ACC112 (cell line): ENCODE results near the gene PRR14.
"Not testable (repeated sequence)": the region's sequence is repeated elsewhere in the genome, so short reads cannot be mapped to it uniquely, and the experiment has no call there.

Experiments used
- H2AFZ ChIP-seq: fragments of 200-600 bp; sonication (generic); one replicate; pipeline ENCODE4 v1.6.0; 2017; ENCODE audit warnings: antibody characterized with exemption, low read length; ENCODE audit not compliant: unreplicated experiment
- H3K27ac ChIP-seq: fragments of 200-600 bp; sonication (generic); 2 replicates; pipeline ENCODE4 v1.5.1; 2014; ENCODE audit warnings: low read depth, mild to moderate bottlenecking, antibody characterized with exemption, low read length, moderate library complexity
- H3K27me3 ChIP-seq: fragments of 200-600 bp; sonication (generic); 2 replicates; pipeline ENCODE4 v1.6.1; 2014; ENCODE audit warnings: mild to moderate bottlenecking, antibody characterized with exemption, low read length, moderate library complexity, mixed read lengths; ENCODE audit not compliant: insufficient read depth
- H3K36me3 ChIP-seq: fragments of 200-600 bp; sonication (generic); 2 replicates; pipeline ENCODE4 v1.6.1; 2016; ENCODE audit warnings: mild to moderate bottlenecking, antibody characterized with exemption, low read length, moderate library complexity, mixed read lengths; ENCODE audit not compliant: insufficient read depth
- H3K4me1 ChIP-seq: fragments of 200-600 bp; sonication (generic); one replicate; pipeline ENCODE4 v1.6.1; 2016; ENCODE audit warnings: low read length, mixed read lengths; ENCODE audit not compliant: insufficient read depth, unreplicated experiment, control insufficient read depth
- H3K4me3 ChIP-seq: fragments of 200-600 bp; sonication (generic); 2 replicates; pipeline ENCODE4 v1.5.1; 2014; ENCODE audit warnings: mild to moderate bottlenecking, low read depth, low read length
- H3K79me2 ChIP-seq: fragments of 200-600 bp; sonication (generic); one replicate; pipeline ENCODE4 v1.6.0; 2016; ENCODE audit warnings: low read length; ENCODE audit not compliant: control insufficient read depth, unreplicated experiment, insufficient read depth

PRR14 gene

GRCh38 chr16:30615358-30616091 is 35.2 kb upstream of the PRR14 start:
- H3K27ac ChIP-seq: no peak overlapping the region
- no peak overlapping the region for H3K4me3 ChIP-seq
- H2AFZ ChIP-seq: no peak overlapping the region
- no peaks in the 10 kb centered on the region for H3K36me3 ChIP-seq
- H3K27me3 ChIP-seq: no peaks in the 10 kb centered on the region
- H3K79me2 ChIP-seq: no peaks in the 10 kb centered on the region
- peaks cover 3% of the 10 kb centered on the region for H3K4me1 ChIP-seq

GRCh38 chr16:30619202-30619601 is 31.6 kb upstream of the PRR14 start:
- Histone ChIP-seq H3K79me2 (no peaks in the 10 kb centered on the region), H3K36me3 (no peaks in the 10 kb centered on the region), H3K27ac (no peak overlapping the region), H3K27me3 (peaks cover 9% of the 10 kb centered on the region; the same call in 1 of the 2 replicates), H2AFZ (no peak overlapping the region), H3K4me3 (no peak overlapping the region), H3K4me1 (no peaks in the 10 kb centered on the region)

GRCh38 chr16:30619638-30620037 is 31.1 kb upstream of the PRR14 start:
- Histone ChIP-seq H3K27me3 (peaks cover 9% of the 10 kb centered on the region; the same call in 1 of the 2 replicates), H3K4me3 (no peak overlapping the region), H3K36me3 (no peaks in the 10 kb centered on the region), H2AFZ (no peak overlapping the region), H3K27ac (no peak overlapping the region), H3K4me1 (no peaks in the 10 kb centered on the region), H3K79me2 (no peaks in the 10 kb centered on the region)

GRCh38 chr16:30620169-30620568 is 30.6 kb upstream of the PRR14 start:
- Histone ChIP-seq H3K36me3 (no peaks in the 10 kb centered on the region), H3K27ac (no peak overlapping the region), H3K27me3 (peaks cover 9% of the 10 kb centered on the region; the same call in 1 of the 2 replicates), H3K79me2 (no peaks in the 10 kb centered on the region), H2AFZ (no peak overlapping the region), H3K4me3 (no peak overlapping the region), H3K4me1 (no peaks in the 10 kb centered on the region)

- H2AFZ ChIP-seq: no peak overlapping the region
- no peak overlapping the region for H3K27ac ChIP-seq
Measured at GRCh38 chr16:30621765-30622164, 29.0 kb upstream of the PRR14 start.

GRCh38 chr16:30622455-30623032 is 28.2 kb upstream of the PRR14 start:
- Histone ChIP-seq H2AFZ (no peak overlapping the region), H3K79me2 (no peaks in the 10 kb centered on the region), H3K27me3 (peaks cover 9% of the 10 kb centered on the region; the same call in 1 of the 2 replicates), H3K27ac (no peak overlapping the region), H3K36me3 (no peaks in the 10 kb centered on the region), H3K4me3 (no peak overlapping the region), H3K4me1 (no peaks in the 10 kb centered on the region)

More at GRCh38 chr16:30621765-30622164, 29.0 kb upstream of the PRR14 start:
- Histone ChIP-seq H3K27me3 (peaks cover 9% of the 10 kb centered on the region; the same call in 1 of the 2 replicates), H3K4me3 (no peak overlapping the region), H3K36me3 (no peaks in the 10 kb centered on the region), H3K4me1 (no peaks in the 10 kb centered on the region), H3K79me2 (no peaks in the 10 kb centered on the region)

GRCh38 chr16:30623536-30624283 is 27.1 kb upstream of the PRR14 start:
- Histone ChIP-seq H3K27me3 (peaks cover 9% of the 10 kb centered on the region; the same call in 1 of the 2 replicates), H3K4me3 (no peak overlapping the region), H3K4me1 (no peaks in the 10 kb centered on the region), H2AFZ (no peak overlapping the region), H3K79me2 (no peaks in the 10 kb centered on the region), H3K27ac (no peak overlapping the region), H3K36me3 (no peaks in the 10 kb centered on the region)

- Histone ChIP-seq H3K27me3 (peaks cover 9% of the 10 kb centered on the region; the same call in 1 of the 2 replicates), H3K36me3 (no peaks in the 10 kb centered on the region), H3K4me3 (no peak overlapping the region), H2AFZ (no peak overlapping the region), H3K79me2 (no peaks in the 10 kb centered on the region), H3K27ac (no peak overlapping the region), H3K4me1 (no peaks in the 10 kb centered on the region)
Measured at GRCh38 chr16:30626236-30626635, 24.5 kb upstream of the PRR14 start.

- Histone ChIP-seq H3K36me3 (no peaks in the 10 kb centered on the region), H2AFZ (no peak overlapping the region), H3K27me3 (no peaks in the 10 kb centered on the region), H3K4me1 (no peaks in the 10 kb centered on the region), H3K4me3 (no peak overlapping the region), H3K79me2 (no peaks in the 10 kb centered on the region), H3K27ac (no peak overlapping the region)
Measured at GRCh38 chr16:30628628-30629540, 21.9 kb upstream of the PRR14 start.

GRCh38 chr16:30632454-30632853 is 18.3 kb upstream of the PRR14 start:
- not testable (repeated sequence) for H3K27me3 ChIP-seq, H3K27ac ChIP-seq, H2AFZ ChIP-seq, H3K4me1 ChIP-seq, H3K36me3 ChIP-seq, H3K4me3 ChIP-seq
- peaks cover 11% of the 10 kb centered on the region for H3K79me2 ChIP-seq
